HCT116 (cell line): Measurements from ENCODE around the gene LSM7. TPM values are rescaled to one million over a fixed set of nuclear protein-coding genes. Genes with fewer than 3 reads are reported as not detected.

Source experiments
- ATAC-seq: fragments of 200-7000 bp; cut with Tn5 transposase; 2 replicates; pipeline ENCODE4 v1.9.1; 2020; ENCODE audit warnings: mild to moderate bottlenecking, moderate library complexity
- BruUV-seq: library from RNA; stranded (reverse); fragments of 400-500 nt; replicated peaks from 2 replicates; lab custom pipeline; 2021; lab: Mats Ljungman, UMichigan
- CTCF ChIA-PET: fragments of 300-600 bp; sonication (Branson Sonifier 250); formaldehyde crosslinking; loops from one replicate; lab custom pipeline; 2021; ENCODE audit warnings: antibody characterized with exemption; lab: Charles Lee
- POLR2A ChIA-PET: fragments of 300-600, 350-600 bp; sonication (Branson Sonifier 250); formaldehyde crosslinking; loops from one replicate; lab custom pipeline; 2021; ENCODE audit warnings: antibody characterized with exemption; lab: Charles Lee
- RAD21 ChIA-PET, 2 experiments: fragments of 300-600 bp; sonication (Branson Sonifier 250); formaldehyde crosslinking; loops; one replicate each; lab custom pipeline; 2023; ENCODE audit warnings: low total read pairs in 2 of 2; ENCODE audit not compliant: uncharacterized antibody in 2 of 2, unreplicated experiment in 2 of 2, low non-redundant PET in 1 of 2; lab: Charles Lee
- DNase-seq: peaks from one replicate; pipeline ENCODE4 v3.0.0-alpha.2; 2010; ENCODE audit warnings: low read depth, low spot score
- H2AFZ ChIP-seq: fragments of 200-600 bp; shearing (Covaris generic), sonication (generic); 2 replicates; pipeline ENCODE4 v1.6.1; 2017; ENCODE audit warnings: low read depth, mixed run types, mixed read lengths, antibody characterized with exemption, low read length; ENCODE audit not compliant: poor library complexity, severe bottlenecking
- H3K27ac ChIP-seq: 2 replicates; pipeline ENCODE4 v1.5.1; 2012; ENCODE audit warnings: low read depth, low read length
- H3K27me3 ChIP-seq: fragments of 200-600 bp; sonication (generic); 2 replicates; pipeline ENCODE4 v1.6.1; 2016; ENCODE audit warnings: mixed run types, low read length, mixed read lengths; ENCODE audit not compliant: insufficient read depth
- H3K36me3 ChIP-seq, 2 experiments: fragments of 200-500 bp in 1 of 2; fragments of 200-600 bp in 1 of 2; sonication (Bioruptor generic) in 1 of 2; sonication (generic) in 1 of 2; 2 replicates each; pipeline versions ENCODE4 v1.5.1 to v1.6.1; 2014 to 2016; ENCODE audit warnings: low read length in 2 of 2, inconsistent platforms in 1 of 2, mixed read lengths in 1 of 2, mixed run types in 1 of 2; ENCODE audit not compliant: insufficient read depth in 2 of 2, control insufficient read depth in 1 of 2
- H3K4me1 ChIP-seq, 2 experiments: fragments of 200-600 bp in 1 of 2; sonication (generic) in 1 of 2; 2 replicates each; pipeline versions ENCODE4 v1.5.1 to v1.6.1; 2012 to 2017; ENCODE audit warnings: low read length in 2 of 2, inconsistent platforms in 1 of 2, mild to moderate bottlenecking in 1 of 2, mixed read lengths in 1 of 2, mixed run types in 1 of 2, moderate library complexity in 1 of 2; ENCODE audit not compliant: insufficient read depth in 2 of 2, control insufficient read depth in 1 of 2
- H3K4me2 ChIP-seq: fragments of 200-600 bp; sonication (generic); 2 replicates; pipeline ENCODE4 v1.6.1; 2017; ENCODE audit warnings: mixed run types, low read length, mixed read lengths
- H3K4me3 ChIP-seq, 2 experiments: fragments of 200-600 bp in 1 of 2; sonication (generic) in 1 of 2; replicated peaks in 1 of 2; 2 replicates each; pipeline ENCODE4 v1.5.1; 2011 to 2016; ENCODE audit warnings: low read length in 2 of 2, control low read depth in 1 of 2, low read depth in 1 of 2, mild to moderate bottlenecking in 1 of 2, mixed read lengths in 1 of 2, mixed run types in 1 of 2
- H3K79me2 ChIP-seq: fragments of 200-600 bp; sonication (generic); 2 replicates; pipeline ENCODE4 v1.6.1; 2017; ENCODE audit warnings: mild to moderate bottlenecking, mixed run types, low read length, moderate library complexity, mixed read lengths; ENCODE audit not compliant: insufficient read depth
- H3K9ac ChIP-seq: fragments of 200-600 bp; sonication (generic); 2 replicates; pipeline ENCODE4 v1.6.1; 2016; ENCODE audit warnings: low read length, mixed read lengths
- H3K9me2 ChIP-seq: fragments of 200-600 bp; sonication (generic), shearing (Covaris generic); 2 replicates; pipeline ENCODE4 v1.6.1; 2017; ENCODE audit warnings: mixed run types, mild to moderate bottlenecking, moderate library complexity; ENCODE audit not compliant: insufficient read depth
- H3K9me3 ChIP-seq, 2 experiments: fragments of 200-500 bp in 1 of 2; fragments of 200-600 bp in 1 of 2; sonication (Bioruptor generic) in 1 of 2; sonication (generic) in 1 of 2; 2 replicates each; pipeline ENCODE4 v1.6.1; 2014 to 2017; ENCODE audit warnings: low read length in 2 of 2, mixed read lengths in 2 of 2, inconsistent platforms in 1 of 2, low read depth in 1 of 2, mild to moderate bottlenecking in 1 of 2, mixed run types in 1 of 2, moderate library complexity in 1 of 2; ENCODE audit not compliant: control insufficient read depth in 1 of 2, insufficient read depth in 1 of 2
- H4K20me1 ChIP-seq: fragments of 200-600 bp; sonication (generic), shearing (Covaris generic); 2 replicates; pipeline ENCODE4 v1.6.1; 2017; ENCODE audit warnings: mixed run types, mild to moderate bottlenecking, moderate library complexity; ENCODE audit not compliant: insufficient read depth
- CTCF ChIP-seq, 3 experiments: fragments of 200-600 bp in 1 of 3; sonication (generic) in 1 of 3; IDR thresholded peaks in 2 of 3; conservative IDR thresholded peaks in 1 of 3; 2 replicates each; pipeline ENCODE4 v1.5.1; 2012 to 2017; ENCODE audit warnings: low read depth in 2 of 3, low read length in 2 of 3, antibody characterized with exemption in 1 of 3, borderline replicate concordance in 1 of 3, control low read depth in 1 of 3, mild to moderate bottlenecking in 1 of 3, mixed read lengths in 1 of 3, mixed run types in 1 of 3, moderate library complexity in 1 of 3; ENCODE audit not compliant: insufficient read depth in 1 of 3
- EGR1 ChIP-seq: IDR thresholded peaks from 2 replicates; pipeline ENCODE4 v1.6.1; 2012; ENCODE audit warnings: low read depth
- EZH2phosphoT487 ChIP-seq: fragments of 200-600 bp; IDR thresholded peaks from 2 replicates; pipeline ENCODE4 v1.6.1; 2018; ENCODE audit warnings: antibody characterized with exemption, borderline replicate concordance
- MAX ChIP-seq: IDR thresholded peaks from 2 replicates; pipeline ENCODE4 v1.6.1; 2012
- POLR2AphosphoS5 ChIP-seq: IDR thresholded peaks from 2 replicates; pipeline ENCODE4 v1.6.1; 2011; ENCODE audit warnings: mild to moderate bottlenecking, low read depth, low read length, moderate library complexity
- SIN3A ChIP-seq: IDR thresholded peaks from 2 replicates; pipeline ENCODE4 v1.6.1; 2012; ENCODE audit warnings: low read depth
- intact Hi-C: fragments of 100-400 bp; cut with micrococcal nuclease; formaldehyde crosslinking; loops from 2 replicates; pipeline ENCODE4 v1.10.0; 2022
- total RNA-seq: library from RNA; stranded (reverse); gene quantifications from one replicate; pipeline ENCODE4 v1.2.1, GENCODE V29; 2021; ENCODE audit not compliant: unreplicated experiment

Gene LSM7
- total RNA-seq, 1 experiment from 2014 or later: 190 TPM

- ATAC-seq (no peak), DNase-seq (no peak)
- ChIA-PET POLR2A (no interaction called here), RAD21 (no interaction called here), CTCF (no interaction called here)
- no TSS peak for BruUV-seq
- Histone ChIP-seq H3K27me3 (peaks cover 4% of the 10 kb centered on the region; the same call in 1 of the 2 replicates), H3K36me3 (no peaks in the 10 kb centered on the region; a peak in 1 of 4 replicates), H4K20me1 (no peaks in the 10 kb centered on the region), H3K4me3 (no peak overlapping the region), H3K9ac (no peak overlapping the region), H3K9me2 (no peaks in the 10 kb centered on the region), H3K79me2 (no peaks in the 10 kb centered on the region), H3K9me3 (no peaks in the 10 kb centered on the region), H3K4me2 (no peak overlapping the region), H3K4me1 (no peaks in the 10 kb centered on the region), H3K27ac (no peak overlapping the region), H2AFZ (no peak overlapping the region)
- TF ChIP-seq EGR1: no peak
- TF ChIP-seq EZH2phosphoT487: no peak
- TF ChIP-seq CTCF (IDR thresholded peaks at IDR 0.05 in 2 of 3, conservative IDR thresholded peaks at IDR 0.05 in 1 of 3; ENCODE audit: borderline replicate concordance in 1 of 3, insufficient read depth in 1 of 3, low read depth in 2 of 3, low read length in 2 of 3): no peak
- no peak for TF ChIP-seq POLR2AphosphoS5
- no peak for TF ChIP-seq MAX
- TF ChIP-seq SIN3A: no peak
- intact Hi-C loops: no loop called here
Measured at GRCh38 chr19:2357279-2358206, 29.2 kb upstream of the LSM7 start.
